CD4-positive, alpha-beta T cell (primary cell): ENCODE data around the gene ZNF577. TPM values are rescaled to one million over a fixed set of nuclear protein-coding genes. Genes with fewer than 3 reads are reported as not detected.

Experiments used
- ATAC-seq: fragments of 200-7000 bp; cut with Tn5 transposase; one replicate; pipeline ENCODE4 v1.10.0; 2022; ENCODE audit warnings: mild to moderate bottlenecking; ENCODE audit not compliant: poor library complexity
- CTCF ChIA-PET: fragments of 350-600 bp; sonication (Branson Sonifier 250); formaldehyde crosslinking; loops from one replicate; lab custom pipeline; 2021; ENCODE audit warnings: antibody characterized with exemption, inconsistent platforms; lab: Charles Lee
- POLR2A ChIA-PET: fragments of 350-600 bp; sonication (Branson Sonifier 250); formaldehyde crosslinking; loops from one replicate; lab custom pipeline; 2021; ENCODE audit warnings: antibody characterized with exemption, inconsistent platforms; lab: Charles Lee
- DNase-seq, 14 experiments: peaks; one replicate each; pipeline ENCODE4 v3.0.0-alpha.2; 2013 to 2020; ENCODE audit warnings: mixed read lengths in 2 of 14
- H3K27ac ChIP-seq, 2 donors: one replicate each; pipeline versions ENCODE4 v1.5.1 to v1.7.0; 2013; ENCODE audit warnings: low read length in 2 of 2, low read depth in 1 of 2, mild to moderate bottlenecking in 1 of 2
- H3K27me3 ChIP-seq, 2 experiments: 1 replicate in 1 of 2; 2 replicates in 1 of 2; pipeline versions ENCODE4 v1.6.1 to v1.7.0; 2013; ENCODE audit warnings: low read length in 2 of 2, control low read depth in 1 of 2, mild to moderate bottlenecking in 1 of 2, moderate library complexity in 1 of 2; ENCODE audit not compliant: insufficient read depth in 2 of 2, control insufficient read depth in 1 of 2
- H3K36me3 ChIP-seq: one replicate; pipeline ENCODE4 v1.6.1; 2013; ENCODE audit warnings: low read length, control low read depth; ENCODE audit not compliant: insufficient read depth
- H3K4me1 ChIP-seq: one replicate; pipeline ENCODE4 v1.6.1; 2013; ENCODE audit warnings: low read length, control low read depth; ENCODE audit not compliant: insufficient read depth
- H3K4me3 ChIP-seq: one replicate; pipeline ENCODE4 v1.5.1; 2013; ENCODE audit warnings: mild to moderate bottlenecking, low read length, moderate library complexity
- H3K9me3 ChIP-seq, 2 experiments: 1 replicate in 1 of 2; 2 replicates in 1 of 2; pipeline versions ENCODE4 v1.6.1 to v1.7.0; 2013; ENCODE audit warnings: low read length in 2 of 2, mild to moderate bottlenecking in 2 of 2, control low read depth in 1 of 2, moderate library complexity in 1 of 2; ENCODE audit not compliant: control insufficient read depth in 1 of 2, insufficient read depth in 1 of 2
- H3K27ac Mint-ChIP-seq: one replicate; pipeline ENCODE4 v1.8.0; 2020; ENCODE audit warnings: mixed read lengths
- H3K27me3 Mint-ChIP-seq: one replicate; pipeline ENCODE4 v1.8.0; 2021; ENCODE audit warnings: mixed read lengths
- H3K36me3 Mint-ChIP-seq: one replicate; pipeline ENCODE4 v1.8.0; 2021; ENCODE audit warnings: low read depth, mixed read lengths
- H3K4me1 Mint-ChIP-seq: one replicate; pipeline ENCODE4 v1.8.0; 2021; ENCODE audit warnings: low read depth, mixed read lengths
- H3K4me3 Mint-ChIP-seq: one replicate; pipeline ENCODE4 v1.8.0; 2020; ENCODE audit warnings: mild to moderate bottlenecking, mixed read lengths
- H3K9me3 Mint-ChIP-seq: one replicate; pipeline ENCODE4 v1.8.0; 2020; ENCODE audit warnings: mixed read lengths
- intact Hi-C, 2 experiments: fragments of 100-400 bp; cut with DNase I in 1 of 2; cut with micrococcal nuclease in 1 of 2; formaldehyde crosslinking; loops; one replicate each; pipeline versions ENCODE4 v1.15.1 to v1.9.0; 2023 to 2025; cut with DNase I, micrococcal nuclease
- total RNA-seq, 174 experiments: library from RNA in 2 of 174; stranded (reverse) in 2 of 174; gene quantifications; one replicate each; pipeline ENCODE4 v1.2.3 and lab custom pipeline; 2021 to 2026
- TF ChIP-seq, protein P1 (sequence below): fragments of 200-600 bp; IDR thresholded peaks from one replicate; pipeline ENCODE4 v1.8.0; 2022; ENCODE audit warnings: antibody characterized with exemption, mild to moderate bottlenecking

ZNF577 gene
- total RNA-seq, 2 experiments from 2014 or later, result 8.0 to 10.3 TPM

DNA sequence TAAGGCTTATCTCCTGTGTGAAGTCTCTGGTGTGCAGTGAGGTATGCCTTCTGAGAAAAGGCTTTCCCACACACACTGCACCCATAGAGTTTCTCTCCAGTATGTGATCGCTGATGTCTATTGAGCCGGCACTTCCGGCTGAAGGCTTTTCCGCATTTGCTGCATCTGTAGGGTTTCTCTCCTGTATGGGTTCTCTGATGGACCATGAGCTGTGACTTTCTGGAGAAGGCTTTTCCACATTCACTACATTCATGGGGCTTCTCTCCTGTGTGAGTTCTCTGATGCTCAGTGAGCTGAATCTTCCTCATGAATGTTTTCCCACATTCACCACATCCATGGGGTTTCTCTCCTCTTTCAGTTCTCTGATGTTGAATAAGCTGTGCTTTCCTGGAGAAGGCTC lies 14.7 kb downstream of the ZNF577 start:
- DNase-seq, result no peak
- Histone ChIP-seq H3K9me3 (peaks cover 44 to 100% of the 10 kb centered on the region in 2 experiments), H3K27me3 (no peaks in the 10 kb centered on the region), H3K36me3 (peaks cover 42% of the 10 kb centered on the region), H3K4me3 (no peak overlapping the region), H3K4me1 (no peaks in the 10 kb centered on the region), H3K27ac (no peak overlapping the region)
- Mint-ChIP-seq H3K27me3 (no peaks in the 10 kb centered on the region), H3K36me3 (peaks cover 97% of the 10 kb centered on the region), H3K9me3 (peaks cover 37% of the 10 kb centered on the region), H3K4me3 (no peak overlapping the region), H3K4me1 (no peaks in the 10 kb centered on the region), H3K27ac (no peak overlapping the region)
- CTCF ChIA-PET, result no interaction called here
- intact Hi-C loops, result no loop called here
- no peak for ATAC-seq
- POLR2A ChIA-PET, result no interaction called here
- TF ChIP-seq, protein P1, sequence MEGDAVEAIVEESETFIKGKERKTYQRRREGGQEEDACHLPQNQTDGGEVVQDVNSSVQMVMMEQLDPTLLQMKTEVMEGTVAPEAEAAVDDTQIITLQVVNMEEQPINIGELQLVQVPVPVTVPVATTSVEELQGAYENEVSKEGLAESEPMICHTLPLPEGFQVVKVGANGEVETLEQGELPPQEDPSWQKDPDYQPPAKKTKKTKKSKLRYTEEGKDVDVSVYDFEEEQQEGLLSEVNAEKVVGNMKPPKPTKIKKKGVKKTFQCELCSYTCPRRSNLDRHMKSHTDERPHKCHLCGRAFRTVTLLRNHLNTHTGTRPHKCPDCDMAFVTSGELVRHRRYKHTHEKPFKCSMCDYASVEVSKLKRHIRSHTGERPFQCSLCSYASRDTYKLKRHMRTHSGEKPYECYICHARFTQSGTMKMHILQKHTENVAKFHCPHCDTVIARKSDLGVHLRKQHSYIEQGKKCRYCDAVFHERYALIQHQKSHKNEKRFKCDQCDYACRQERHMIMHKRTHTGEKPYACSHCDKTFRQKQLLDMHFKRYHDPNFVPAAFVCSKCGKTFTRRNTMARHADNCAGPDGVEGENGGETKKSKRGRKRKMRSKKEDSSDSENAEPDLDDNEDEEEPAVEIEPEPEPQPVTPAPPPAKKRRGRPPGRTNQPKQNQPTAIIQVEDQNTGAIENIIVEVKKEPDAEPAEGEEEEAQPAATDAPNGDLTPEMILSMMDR, result no peak

DNA sequence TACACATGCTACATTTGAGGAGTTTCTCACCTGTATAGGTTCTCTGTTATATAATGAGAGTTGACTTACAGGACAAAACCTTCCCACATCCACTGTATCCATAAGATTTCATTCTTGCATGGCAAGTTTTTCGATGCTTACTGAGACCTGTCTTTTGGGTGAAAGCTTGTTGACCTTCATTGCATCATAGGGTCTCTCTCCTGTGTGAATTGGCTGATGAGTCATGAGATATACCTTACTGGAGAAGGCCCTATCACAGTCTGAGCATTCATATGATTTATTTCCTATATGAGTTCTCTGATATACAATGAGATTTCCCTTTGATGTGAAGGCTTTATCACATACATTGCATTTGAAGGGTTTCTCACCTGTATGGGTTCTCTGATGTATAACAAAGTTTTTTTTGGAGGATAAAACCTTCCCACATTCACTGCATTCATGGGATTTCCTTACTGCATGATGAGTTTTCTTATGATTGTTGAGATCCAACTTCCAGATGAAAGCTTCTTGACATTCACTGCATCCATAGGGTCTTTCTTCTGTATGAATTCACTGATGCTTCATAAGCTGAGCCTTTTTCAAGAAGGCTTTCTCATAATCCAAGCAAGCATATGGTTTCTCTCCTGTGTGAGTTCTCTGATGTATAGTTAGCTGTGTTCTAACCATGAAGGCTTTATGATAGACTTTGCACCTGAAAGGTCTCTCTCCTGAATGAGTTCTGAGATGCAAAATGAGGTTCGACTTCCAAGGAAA lies 25.7 kb downstream of the ZNF577 start:
- intact Hi-C loops, result no loop called here
- H3K36me3 Mint-ChIP-seq, result peaks cover 84% of the 10 kb centered on the region
- no peaks in the 10 kb centered on the region for H3K4me1 Mint-ChIP-seq
- TF ChIP-seq, protein P1, result no peak
- ChIA-PET POLR2A (no interaction called here), CTCF (no interaction called here)
- H3K9me3 ChIP-seq, result peaks cover 42 to 97% of the 10 kb centered on the region in 2 experiments
- H3K27ac Mint-ChIP-seq, result no peak overlapping the region
- H3K9me3 Mint-ChIP-seq, result peaks cover 21% of the 10 kb centered on the region
- no peaks in the 10 kb centered on the region for H3K36me3 ChIP-seq
- H3K4me3 Mint-ChIP-seq, result no peak overlapping the region
- no peak overlapping the region for H3K4me3 ChIP-seq
- no peak for ATAC-seq
- H3K27ac ChIP-seq, result no peak overlapping the region
- H3K4me1 ChIP-seq, result no peaks in the 10 kb centered on the region
- H3K27me3 Mint-ChIP-seq, result no peaks in the 10 kb centered on the region
- DNase-seq, result no peak
- no peaks in the 10 kb centered on the region for H3K27me3 ChIP-seq

DNA sequence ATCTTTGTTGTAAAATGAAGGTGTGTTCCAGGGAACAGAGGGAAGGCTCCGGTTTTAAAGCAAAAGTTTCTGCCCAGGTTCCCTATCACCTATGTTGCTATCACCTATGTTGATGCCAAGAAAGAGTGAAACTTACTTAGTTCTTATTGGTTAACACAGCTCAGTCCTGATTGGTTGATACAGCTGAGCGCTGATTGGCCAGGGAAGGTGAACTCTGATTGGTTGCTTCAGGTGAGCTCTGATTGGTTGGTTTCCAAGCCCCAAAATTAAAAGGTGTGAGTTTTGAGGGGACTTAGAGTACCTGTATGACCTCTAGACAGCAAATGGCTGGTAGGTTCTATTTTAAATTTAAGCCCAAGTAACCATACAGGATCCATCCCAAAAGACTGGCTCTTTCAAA lies 50.6 kb downstream of the ZNF577 start:
- ChIA-PET CTCF (no interaction called here), POLR2A (no interaction called here)
- DNase-seq (no peak), ATAC-seq (no peak)
- no peaks in the 10 kb centered on the region for H3K4me1 Mint-ChIP-seq
- intact Hi-C loops, result no loop called here
- H3K4me3 ChIP-seq, result no peak overlapping the region
- no peak overlapping the region for H3K27ac ChIP-seq
- no peak overlapping the region for H3K27ac Mint-ChIP-seq
- no peaks in the 10 kb centered on the region for H3K27me3 ChIP-seq
- no peaks in the 10 kb centered on the region for H3K4me1 ChIP-seq
- no peaks in the 10 kb centered on the region for H3K36me3 ChIP-seq
- peaks cover 11% of the 10 kb centered on the region for H3K36me3 Mint-ChIP-seq
- no peaks in the 10 kb centered on the region for H3K27me3 Mint-ChIP-seq
- H3K9me3 ChIP-seq, result peaks cover 27 to 28% of the 10 kb centered on the region in 2 experiments
- H3K4me3 Mint-ChIP-seq, result no peak overlapping the region
- H3K9me3 Mint-ChIP-seq, result peaks cover 29% of the 10 kb centered on the region
- TF ChIP-seq, protein P1, result no peak
